B cell (primary cell): ENCODE data around the gene FGD4. TPM values are rescaled to one million over a fixed set of nuclear protein-coding genes. Genes with fewer than 3 reads are reported as not detected.

Experiments
- ATAC-seq: fragments of 200-7000 bp; cut with Tn5 transposase; one replicate; pipeline ENCODE4 v1.10.0; 2021; ENCODE audit warnings: low read depth, mild to moderate bottlenecking, moderate number of reproducible peaks, moderate library complexity
- CTCF ChIA-PET: fragments of 350-600 bp; sonication (Branson Sonifier 250); formaldehyde crosslinking; loops from one replicate; lab custom pipeline; 2021; ENCODE audit warnings: antibody characterized with exemption, inconsistent platforms; lab: Charles Lee
- POLR2A ChIA-PET: fragments of 350-600 bp; sonication (Branson Sonifier 250); formaldehyde crosslinking; loops from one replicate; lab custom pipeline; 2021; ENCODE audit warnings: antibody characterized with exemption; lab: Charles Lee
- DNase-seq: peaks from one replicate; pipeline ENCODE4 v3.0.0; 2013
- H2AFZ ChIP-seq: 2 replicates; pipeline ENCODE4 v1.6.1; 2012; ENCODE audit warnings: mild to moderate bottlenecking, low read depth, low read length; ENCODE audit not compliant: insufficient read depth, poor library complexity, severe bottlenecking
- H3K27ac ChIP-seq, 2 donors: 1 replicate in 1 of 2; 2 replicates in 1 of 2; pipeline ENCODE4 v1.5.1; 2012 to 2013; ENCODE audit warnings: low read length in 2 of 2, mild to moderate bottlenecking in 2 of 2, moderate library complexity in 1 of 2
- H3K27me3 ChIP-seq, 4 experiments: fragments of 200-600 bp in 1 of 4; sonication (generic) in 1 of 4; replicated peaks in 1 of 4; 1 replicate in 2 of 4; 2 replicates in 2 of 4; pipeline versions ENCODE4 v1.6.1 to v1.7.0; 2013 to 2016; ENCODE audit warnings: low read length in 3 of 4, mild to moderate bottlenecking in 2 of 4, mixed read lengths in 1 of 4, moderate library complexity in 1 of 4; ENCODE audit not compliant: insufficient read depth in 4 of 4, control insufficient read depth in 3 of 4; ENCODE audit errors: control extremely low read depth in 1 of 4
- H3K36me3 ChIP-seq, 2 experiments: replicated peaks in 1 of 2; 1 replicate in 1 of 2; 2 replicates in 1 of 2; pipeline versions ENCODE4 v1.6.1 to v1.7.1; 2013; ENCODE audit warnings: low read length in 1 of 2; ENCODE audit not compliant: insufficient read depth in 2 of 2, control insufficient read depth in 1 of 2; ENCODE audit errors: control extremely low read depth in 1 of 2, extremely low read depth in 1 of 2
- H3K4me1 ChIP-seq, 2 donors: fragments of 200-600 bp in 1 of 2; sonication (generic) in 1 of 2; 1 replicate in 1 of 2; 2 replicates in 1 of 2; pipeline versions ENCODE4 v1.5.1 to v1.6.1; 2013 to 2017; ENCODE audit warnings: low read length in 2 of 2; ENCODE audit not compliant: control insufficient read depth in 2 of 2, insufficient read depth in 2 of 2
- H3K4me2 ChIP-seq: replicated peaks from 2 replicates; pipeline ENCODE3; 2012; ENCODE audit warnings: mild to moderate bottlenecking, low read depth, low read length; ENCODE audit not compliant: poor library complexity, severe bottlenecking
- H3K4me3 ChIP-seq, 5 experiments: fragments of 200-600 bp in 1 of 5; sonication (generic) in 1 of 5; 1 replicate in 3 of 5; 2 replicates in 2 of 5; pipeline versions ENCODE4 v1.5.1 to v1.7.0; 2011 to 2016; ENCODE audit warnings: low read length in 4 of 5, mild to moderate bottlenecking in 4 of 5, low read depth in 2 of 5, control low read depth in 1 of 5, moderate library complexity in 1 of 5; ENCODE audit not compliant: insufficient read depth in 1 of 5; ENCODE audit errors: control extremely low read depth in 1 of 5, extremely low read depth in 1 of 5
- H3K79me2 ChIP-seq: fragments of 200-600 bp; sonication (generic); one replicate; pipeline ENCODE4 v1.6.0; 2016; ENCODE audit warnings: low read length; ENCODE audit not compliant: control insufficient read depth, insufficient read depth
- H3K9ac ChIP-seq: fragments of 200-600 bp; sonication (generic); 2 replicates; pipeline ENCODE4 v1.6.1; 2017; ENCODE audit warnings: mild to moderate bottlenecking, low read length, moderate library complexity
- H3K9me3 ChIP-seq, 3 donors: one replicate each; pipeline versions ENCODE4 v1.6.1 to v1.7.1; 2013; ENCODE audit warnings: low read length in 2 of 3; ENCODE audit not compliant: control insufficient read depth in 2 of 3, insufficient read depth in 1 of 3; ENCODE audit errors: control extremely low read depth in 1 of 3
- H4K20me1 ChIP-seq: 2 replicates; pipeline ENCODE4 v1.6.0; 2012; ENCODE audit warnings: mild to moderate bottlenecking, low read length; ENCODE audit not compliant: insufficient read depth, control insufficient read depth, poor library complexity, severe bottlenecking
- H3K27ac Mint-ChIP-seq: one replicate; pipeline ENCODE4 v1.8.0; 2021; ENCODE audit warnings: mixed read lengths
- H3K27me3 Mint-ChIP-seq: one replicate; pipeline ENCODE4 v1.8.0; 2021; ENCODE audit warnings: mixed read lengths
- H3K4me1 Mint-ChIP-seq: one replicate; pipeline ENCODE4 v1.8.0; 2021; ENCODE audit warnings: mixed read lengths
- H3K4me3 Mint-ChIP-seq: one replicate; pipeline ENCODE4 v1.8.0; 2021; ENCODE audit warnings: mixed read lengths
- H3K9me3 Mint-ChIP-seq: one replicate; pipeline ENCODE4 v1.8.0; 2022; ENCODE audit warnings: mixed read lengths; ENCODE audit not compliant: insufficient read depth
- EZH2 ChIP-seq: IDR thresholded peaks from 2 replicates; pipeline ENCODE4 v1.6.1; 2012; ENCODE audit warnings: borderline replicate concordance, low read depth, mild to moderate bottlenecking, moderate library complexity, low read length; ENCODE audit not compliant: insufficient read depth, poor library complexity, severe bottlenecking
- WGBS: methylation state at CpG from one replicate; pipeline ENCODE4 v1.1.5; 2013; ENCODE audit warnings: missing lambda C conversion rate; ENCODE audit not compliant: insufficient coverage; 5-methylcytosine and 5-hydroxymethylcytosine counted together
- intact Hi-C: fragments of 100-400 bp; cut with micrococcal nuclease; formaldehyde crosslinking; loops from one replicate; pipeline ENCODE4 v1.10.0; 2022
- polyA plus RNA-seq: library from polyadenylated mRNA; depleted of rRNA; stranded (reverse); fragments of >200 nt; gene quantifications from 2 replicates; pipeline ENCODE4 v1.2.3, GENCODE V29; 2012
- total RNA-seq, 2 donors: library from RNA; stranded (reverse); fragments of 120-200 nt in 1 of 2; gene quantifications; 1 replicate in 1 of 2; 2 replicates in 1 of 2; pipeline versions ENCODE4 v1.2.3 to v1.2.4, GENCODE V29; 2013 to 2022
- TF ChIP-seq, protein P1 (sequence below): fragments of 200-600 bp; IDR thresholded peaks from one replicate; pipeline ENCODE4 v1.8.0; 2022; ENCODE audit warnings: antibody characterized with exemption, mild to moderate bottlenecking

Gene FGD4
- total and polyA plus RNA-seq, 2 donors (not counting 1 experiment from before 2014, with no cell fraction given): 2.1 to 2.8 TPM

DNA sequence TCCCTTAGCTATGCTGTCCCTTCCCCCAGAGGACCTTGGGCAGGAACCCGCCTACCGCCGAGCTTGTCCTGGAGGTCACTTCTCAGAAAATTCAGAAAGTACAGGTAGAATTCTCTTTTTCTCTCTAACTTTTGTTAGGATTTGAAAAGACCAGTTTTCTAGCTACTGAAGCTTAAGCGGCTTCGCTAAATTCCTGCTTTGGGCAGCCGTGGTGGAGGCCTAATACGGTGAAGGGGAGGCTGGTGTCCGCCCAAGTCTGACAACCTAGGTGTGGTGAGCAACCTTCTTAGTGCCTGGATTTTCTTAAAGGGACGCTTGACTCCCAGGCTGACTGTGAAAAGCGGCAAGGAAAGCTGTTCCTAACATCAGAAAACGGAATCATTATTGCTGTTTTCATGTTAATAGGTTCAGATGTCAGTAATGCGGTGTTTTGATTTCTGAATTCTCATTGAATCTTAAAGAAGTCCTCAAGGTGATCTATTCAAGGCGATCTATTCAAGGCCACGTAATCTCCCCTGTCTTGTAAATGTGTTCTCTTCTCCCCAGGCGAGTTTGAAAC lies 835 bp downstream of the FGD4 start:
- peak overlapping the region; percentile 92 for H2AFZ ChIP-seq
- H3K27ac Mint-ChIP-seq: no peak overlapping the region
- peaks cover 0 to 34% (median 16%) of the 10 kb centered on the region in 4 experiments for H3K27me3 ChIP-seq
- peaks cover 0 to 11% (median 0%) of the 10 kb centered on the region in 3 donors for H3K9me3 ChIP-seq
- H4K20me1 ChIP-seq: no peaks in the 10 kb centered on the region
- peak overlapping the region; percentile 67 for H3K9ac ChIP-seq
- ChIA-PET CTCF (interaction anchor here (0.8 to 2.0 kb wide), 3 partner anchors 34 to 356 kb away, joined by 3 to 5 read pairs (median 3); partner anchors contain the start of gene YARS2), POLR2A (interaction anchor here (0.6 kb wide), 1 partner anchor 1622 kb away, joined by 5 read pairs; no protein-coding TSS in a partner anchor)
- peaks cover 14% of the 10 kb centered on the region for H3K4me1 Mint-ChIP-seq
- H3K4me1 ChIP-seq: peaks cover 9 to 15% of the 10 kb centered on the region in 2 donors
- H3K36me3 ChIP-seq: no peaks in the 10 kb centered on the region
- peaks cover 27% of the 10 kb centered on the region for H3K27me3 Mint-ChIP-seq
- H3K79me2 ChIP-seq: no peaks in the 10 kb centered on the region
- ATAC-seq (no peak), DNase-seq (no peak)
- H3K4me2 ChIP-seq: peak overlapping the region; percentile 98
- H3K4me3 ChIP-seq: peak overlapping the region in 4 of 5 experiments; percentile 51 to 67 (median 62)
- TF ChIP-seq, protein P1, sequence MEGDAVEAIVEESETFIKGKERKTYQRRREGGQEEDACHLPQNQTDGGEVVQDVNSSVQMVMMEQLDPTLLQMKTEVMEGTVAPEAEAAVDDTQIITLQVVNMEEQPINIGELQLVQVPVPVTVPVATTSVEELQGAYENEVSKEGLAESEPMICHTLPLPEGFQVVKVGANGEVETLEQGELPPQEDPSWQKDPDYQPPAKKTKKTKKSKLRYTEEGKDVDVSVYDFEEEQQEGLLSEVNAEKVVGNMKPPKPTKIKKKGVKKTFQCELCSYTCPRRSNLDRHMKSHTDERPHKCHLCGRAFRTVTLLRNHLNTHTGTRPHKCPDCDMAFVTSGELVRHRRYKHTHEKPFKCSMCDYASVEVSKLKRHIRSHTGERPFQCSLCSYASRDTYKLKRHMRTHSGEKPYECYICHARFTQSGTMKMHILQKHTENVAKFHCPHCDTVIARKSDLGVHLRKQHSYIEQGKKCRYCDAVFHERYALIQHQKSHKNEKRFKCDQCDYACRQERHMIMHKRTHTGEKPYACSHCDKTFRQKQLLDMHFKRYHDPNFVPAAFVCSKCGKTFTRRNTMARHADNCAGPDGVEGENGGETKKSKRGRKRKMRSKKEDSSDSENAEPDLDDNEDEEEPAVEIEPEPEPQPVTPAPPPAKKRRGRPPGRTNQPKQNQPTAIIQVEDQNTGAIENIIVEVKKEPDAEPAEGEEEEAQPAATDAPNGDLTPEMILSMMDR: no peak
- no peak for TF ChIP-seq EZH2
- no peak overlapping the region for H3K27ac ChIP-seq
- no peaks in the 10 kb centered on the region for H3K9me3 Mint-ChIP-seq
- peak overlapping the region; percentile 98 for H3K4me3 Mint-ChIP-seq
- 38% methylated on average over 8 of the region's 15 CpGs for WGBS
- intact Hi-C loops: no loop called here

DNA sequence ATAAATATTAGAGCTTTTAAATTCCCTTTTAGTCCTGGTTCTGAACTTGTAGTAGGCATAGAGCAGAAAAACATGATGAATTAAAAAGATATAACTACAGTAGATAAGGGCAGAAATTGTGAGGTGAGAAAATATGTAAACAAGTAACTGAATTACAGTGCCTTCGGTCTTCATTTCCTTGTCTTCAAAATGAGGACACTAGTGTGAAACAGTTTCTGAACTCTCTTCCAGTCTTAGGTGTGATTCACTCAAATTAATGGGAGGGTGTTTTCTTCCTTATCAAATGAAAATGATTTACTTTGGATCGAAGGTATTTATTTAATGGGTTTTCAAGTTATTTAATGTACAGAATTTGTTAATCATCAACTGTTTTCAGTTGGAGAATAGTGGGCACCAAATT lies 1.5 kb downstream of the FGD4 start:
- no peak overlapping the region for H3K9ac ChIP-seq
- no peak for ATAC-seq

More for the DNA sequence above, 1.5 kb downstream of the FGD4 start:
- ChIA-PET CTCF (interaction anchor here (2.0 kb wide), 1 partner anchor 355 kb away, joined by 5 read pairs; the partner anchor contains the start of gene YARS2), POLR2A (no interaction called here)
- Histone ChIP-seq H3K4me1 (peaks cover 9 to 15% of the 10 kb centered on the region in 2 donors), H3K27me3 (peaks cover 0 to 34% (median 16%) of the 10 kb centered on the region in 4 experiments), H3K4me3 (no peak overlapping the region), H3K36me3 (no peaks in the 10 kb centered on the region), H3K9me3 (peaks cover 0 to 11% (median 0%) of the 10 kb centered on the region in 3 donors), H2AFZ (no peak overlapping the region), H3K79me2 (no peaks in the 10 kb centered on the region), H3K27ac (no peak overlapping the region), H4K20me1 (no peaks in the 10 kb centered on the region), H3K4me2 (no peak overlapping the region)
- intact Hi-C loops: no loop called here
- 83% methylated on average over 1 of the region's 2 CpGs for WGBS
- H3K27ac Mint-ChIP-seq: no peak overlapping the region
- H3K4me3 Mint-ChIP-seq: peak overlapping the region; percentile 98
- no peaks in the 10 kb centered on the region for H3K9me3 Mint-ChIP-seq
- no peak for TF ChIP-seq EZH2
- TF ChIP-seq, protein P1: no peak
- H3K27me3 Mint-ChIP-seq: peaks cover 27% of the 10 kb centered on the region
- no peak for DNase-seq
- H3K4me1 Mint-ChIP-seq: peaks cover 14% of the 10 kb centered on the region
